HG03280 (cell line): ENCODE measurements around the gene NVL.
A peak's percentile ranks its signal among the peaks of the same experiment; 100 is the strongest.

Source experiments
- ATAC-seq: cut with Tn5 transposase; IDR thresholded peaks from one replicate; pipeline ENCODE4 v1.9.1; 2021; ENCODE audit warnings: mild to moderate bottlenecking, moderate library complexity; ENCODE audit not compliant: unreplicated experiment

The NVL gene

DNA sequence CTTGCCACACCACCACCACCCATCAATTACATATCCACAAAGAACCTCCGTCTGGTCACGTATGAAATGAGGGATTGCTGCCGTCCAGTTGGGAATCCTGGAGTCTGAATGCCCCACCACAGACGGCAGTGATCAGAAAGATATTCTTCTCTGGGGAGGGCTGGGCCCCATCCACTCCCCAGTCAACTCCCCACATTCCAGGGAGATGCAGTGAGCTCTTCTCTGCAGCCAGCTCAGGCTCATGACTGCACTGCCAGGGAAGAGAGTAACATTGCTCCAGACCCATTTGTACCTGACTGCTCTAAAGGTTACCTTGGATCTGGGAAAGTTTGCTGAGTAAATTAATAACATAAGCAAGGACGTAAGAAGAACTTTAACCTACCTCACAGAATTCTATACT is 128.6 kb downstream of the NVL start:
- ATAC-seq, result no peak

DNA sequence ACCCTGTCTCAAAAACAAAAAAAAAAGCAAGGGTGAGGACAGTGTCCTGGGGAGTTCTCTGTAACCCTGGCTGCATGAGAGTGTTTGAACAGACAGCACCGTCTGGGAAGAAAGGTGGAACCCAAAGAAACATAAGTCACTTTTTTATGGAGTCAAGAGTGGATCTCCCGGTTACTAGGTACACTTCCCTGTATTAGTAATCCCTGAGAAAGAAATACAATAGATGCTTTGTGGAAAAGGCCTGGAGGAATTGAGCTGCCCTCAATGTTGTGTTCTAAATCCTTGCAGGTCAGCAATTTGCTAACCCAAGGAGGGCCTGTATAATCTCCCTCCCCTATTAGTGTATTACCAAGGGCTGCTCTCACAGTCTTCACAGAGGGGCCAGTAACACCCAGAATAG is 130.3 kb downstream of the NVL start:
- ATAC-seq, result no peak

DNA sequence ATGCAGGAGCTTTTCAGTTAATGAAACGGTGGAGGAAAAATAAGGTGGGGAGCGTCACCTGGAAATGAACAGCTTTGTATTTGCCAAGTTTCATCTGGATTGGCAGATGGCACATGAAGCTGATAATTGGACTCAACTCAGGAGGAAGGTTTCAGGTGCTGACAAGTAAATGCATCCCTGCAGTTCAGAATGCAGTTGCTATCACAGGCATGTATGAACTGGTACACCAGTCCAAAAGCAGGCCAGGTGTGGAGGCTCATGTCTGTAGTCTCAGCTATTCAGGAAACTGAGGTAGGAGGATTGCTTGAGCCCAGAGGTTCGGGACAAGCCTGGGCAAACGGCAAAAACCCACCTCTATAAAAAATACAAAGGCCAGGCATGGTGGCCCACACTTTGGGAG is 131.4 kb downstream of the NVL start:
- ATAC-seq, result no peak

DNA sequence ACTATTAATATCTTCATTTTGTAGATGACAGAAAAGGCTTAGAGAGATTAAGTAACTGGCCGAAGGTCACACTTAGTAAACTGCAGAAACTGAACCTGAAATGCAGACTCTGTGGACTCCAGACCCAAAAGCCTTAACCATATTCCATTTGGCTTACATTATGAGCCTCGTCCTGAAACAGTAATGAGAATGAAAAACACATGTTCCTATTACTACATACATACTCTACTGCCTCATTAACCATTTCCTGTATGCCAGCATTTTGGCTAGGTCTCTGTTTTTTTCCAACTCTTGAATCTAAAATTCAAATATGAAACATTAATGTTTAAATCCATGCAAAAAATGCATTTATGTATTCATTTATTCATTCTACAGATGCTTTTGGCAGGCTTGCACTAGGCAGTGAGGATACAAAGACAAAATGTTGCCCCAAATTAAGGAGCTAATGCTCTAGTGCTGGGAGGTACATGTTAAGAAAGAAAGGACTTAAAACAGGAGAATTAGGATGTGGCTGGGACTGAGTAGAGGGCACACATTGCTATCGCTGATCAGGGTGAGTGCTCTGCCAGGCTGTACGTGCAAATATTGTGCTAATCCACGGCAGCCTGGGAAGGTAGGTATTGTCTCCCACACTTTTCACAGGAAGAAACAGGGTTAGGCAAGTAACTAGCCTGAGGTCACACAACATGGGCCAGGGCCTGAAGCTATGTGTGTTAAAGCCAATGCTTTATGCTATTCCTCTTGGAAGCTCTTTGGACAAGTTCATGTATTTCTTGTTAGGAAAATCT is 133.0 kb downstream of the NVL start:
- ATAC-seq, result no peak

DNA sequence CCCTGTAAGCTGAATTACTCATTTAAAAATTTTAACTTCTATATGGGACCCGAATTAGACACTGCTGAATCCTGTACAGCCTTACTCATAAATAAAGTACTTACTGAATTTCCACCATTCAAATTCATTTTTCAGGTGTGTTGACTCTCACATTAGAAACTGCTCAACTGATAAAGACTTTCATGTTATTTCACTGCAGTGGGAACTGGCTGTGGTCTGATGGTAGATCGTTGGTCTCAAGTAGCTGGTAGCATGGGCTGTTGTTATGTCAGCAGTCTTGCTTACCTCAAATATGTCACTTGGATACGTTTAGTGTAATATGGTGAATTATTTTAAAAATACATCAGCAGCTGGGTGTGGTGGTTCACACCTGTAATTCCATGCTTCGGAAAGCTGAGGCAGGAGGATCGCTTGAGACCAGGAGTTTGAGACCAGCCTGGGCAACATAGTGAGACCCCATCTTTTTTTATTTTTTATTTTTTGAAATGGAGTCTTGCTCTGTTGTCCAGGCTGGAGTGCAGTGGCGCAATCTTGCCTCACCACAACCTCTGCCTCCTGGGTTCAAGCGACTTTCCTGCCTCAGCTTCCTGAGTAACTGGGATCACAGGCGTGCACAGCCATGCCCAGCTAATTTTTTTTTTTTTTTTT is 136.5 kb downstream of the NVL start:
- no peak for ATAC-seq

DNA sequence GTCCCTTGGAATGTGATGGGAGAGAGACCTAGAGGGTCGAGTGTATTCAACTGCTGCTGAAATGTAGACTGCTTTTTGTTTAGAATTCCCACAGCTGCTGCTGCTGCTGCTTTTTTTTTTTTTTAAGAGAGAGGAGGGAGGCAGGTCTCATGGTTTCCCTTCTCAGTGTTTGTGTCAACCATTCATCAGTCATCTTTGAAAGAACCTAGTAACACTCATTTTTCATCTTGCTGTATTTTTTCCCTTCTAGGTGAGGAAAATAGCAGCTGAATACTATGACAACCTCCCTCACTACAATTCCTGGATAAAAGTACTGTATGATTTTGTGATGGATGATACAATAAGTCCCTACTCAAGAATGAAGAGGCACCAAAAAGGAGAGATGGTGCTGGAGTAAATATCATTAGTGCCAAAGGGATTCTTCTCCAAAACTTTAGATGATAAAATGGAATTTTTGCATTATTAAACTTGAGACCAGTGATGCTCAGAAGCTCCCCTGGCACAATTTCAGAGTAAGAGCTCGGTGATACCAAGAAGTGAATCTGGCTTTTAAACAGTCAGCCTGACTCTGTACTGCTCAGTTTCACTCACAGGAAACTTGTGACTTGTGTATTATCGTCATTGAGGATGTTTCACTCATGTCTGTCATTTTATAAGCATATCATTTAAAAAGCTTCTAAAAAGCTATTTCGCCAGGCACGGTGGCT is 137.7 kb downstream of the NVL start:
- ATAC-seq, result peak; percentile 51

DNA sequence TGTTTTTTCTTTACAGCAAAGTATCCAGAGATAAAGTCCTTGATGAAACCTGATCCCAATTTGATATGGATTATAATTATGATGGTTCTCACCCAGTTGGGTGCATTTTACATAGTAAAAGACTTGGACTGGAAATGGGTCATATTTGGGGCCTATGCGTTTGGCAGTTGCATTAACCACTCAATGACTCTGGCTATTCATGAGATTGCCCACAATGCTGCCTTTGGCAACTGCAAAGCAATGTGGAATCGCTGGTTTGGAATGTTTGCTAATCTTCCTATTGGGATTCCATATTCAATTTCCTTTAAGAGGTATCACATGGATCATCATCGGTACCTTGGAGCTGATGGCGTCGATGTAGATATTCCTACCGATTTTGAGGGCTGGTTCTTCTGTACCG is 140.4 kb downstream of the NVL start:
- no peak for ATAC-seq

DNA sequence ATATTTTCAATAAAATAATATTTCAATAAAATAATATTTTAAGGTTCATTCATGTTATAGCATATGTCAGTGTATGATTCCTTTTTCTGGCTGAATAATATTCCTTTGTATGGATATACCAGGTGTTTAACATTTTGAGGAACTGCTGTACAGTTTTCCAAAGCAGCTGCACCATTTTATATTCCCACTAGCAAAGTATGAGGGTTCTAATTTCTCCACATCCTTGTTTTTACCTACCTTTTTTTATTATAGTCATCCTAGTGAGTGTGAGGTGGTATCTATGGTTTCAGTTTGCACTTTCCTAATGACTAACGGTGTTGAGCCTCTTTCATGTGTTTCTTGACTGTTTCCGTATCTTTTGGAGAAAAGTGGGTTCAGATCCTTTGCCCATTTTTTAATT is 141.7 kb downstream of the NVL start:
- no peak for ATAC-seq

DNA sequence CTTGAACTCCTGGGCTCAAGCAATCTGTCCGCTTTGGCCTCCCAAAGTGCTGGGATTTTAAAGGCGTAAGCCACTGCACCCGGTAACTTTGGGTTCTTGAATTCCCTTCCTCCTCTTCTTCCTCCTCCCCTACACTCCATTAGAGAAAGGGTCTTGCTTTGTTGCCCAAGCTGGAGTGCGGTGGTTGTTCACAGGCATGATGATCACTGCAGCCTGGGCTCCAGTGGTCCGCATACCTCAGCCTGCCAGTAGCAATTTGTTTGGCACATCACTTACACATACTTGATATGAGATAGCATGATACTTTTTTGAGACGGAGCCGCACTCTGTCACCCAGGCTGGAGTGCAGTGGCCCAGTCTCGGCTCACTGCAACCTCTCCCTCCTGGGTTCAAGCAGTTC is 144.8 kb downstream of the NVL start:
- no peak for ATAC-seq

DNA sequence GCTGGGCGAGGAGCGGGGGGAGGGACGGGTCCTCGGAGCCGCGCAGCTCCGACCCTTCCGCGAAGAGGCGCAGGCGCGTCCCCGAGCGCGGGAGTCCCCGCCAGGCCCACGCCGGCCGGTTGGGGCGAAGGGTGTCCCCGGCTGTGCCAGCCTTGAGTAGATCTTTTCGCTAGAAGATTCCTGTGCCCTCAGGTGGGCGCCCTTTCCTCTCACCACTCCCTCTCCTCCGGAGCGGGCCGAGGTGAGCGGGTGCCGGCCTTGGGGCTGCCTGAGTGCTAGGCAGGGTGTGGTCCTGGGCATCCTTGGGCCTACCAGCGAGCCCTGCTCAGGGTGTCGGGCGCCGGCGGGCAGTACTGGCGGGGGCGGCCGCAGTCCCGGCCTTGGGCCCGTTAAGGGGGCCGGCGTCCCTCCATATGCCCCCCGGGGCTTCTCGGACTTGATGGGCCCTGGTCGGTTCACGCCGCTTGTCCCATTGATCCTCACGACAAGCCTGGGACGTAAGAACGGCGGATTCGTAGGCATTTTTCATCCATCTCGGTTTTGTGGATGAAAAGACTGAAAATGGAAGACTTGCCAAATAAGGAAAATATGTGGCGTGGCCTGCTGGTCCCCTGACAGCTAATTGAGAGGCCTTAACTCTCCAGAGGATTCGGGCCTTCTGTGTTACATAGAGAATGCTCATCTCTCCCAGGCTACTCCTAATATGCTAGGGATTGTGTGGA is 146.2 kb downstream of the NVL start:
- ATAC-seq, result peak; percentile 43

DNA sequence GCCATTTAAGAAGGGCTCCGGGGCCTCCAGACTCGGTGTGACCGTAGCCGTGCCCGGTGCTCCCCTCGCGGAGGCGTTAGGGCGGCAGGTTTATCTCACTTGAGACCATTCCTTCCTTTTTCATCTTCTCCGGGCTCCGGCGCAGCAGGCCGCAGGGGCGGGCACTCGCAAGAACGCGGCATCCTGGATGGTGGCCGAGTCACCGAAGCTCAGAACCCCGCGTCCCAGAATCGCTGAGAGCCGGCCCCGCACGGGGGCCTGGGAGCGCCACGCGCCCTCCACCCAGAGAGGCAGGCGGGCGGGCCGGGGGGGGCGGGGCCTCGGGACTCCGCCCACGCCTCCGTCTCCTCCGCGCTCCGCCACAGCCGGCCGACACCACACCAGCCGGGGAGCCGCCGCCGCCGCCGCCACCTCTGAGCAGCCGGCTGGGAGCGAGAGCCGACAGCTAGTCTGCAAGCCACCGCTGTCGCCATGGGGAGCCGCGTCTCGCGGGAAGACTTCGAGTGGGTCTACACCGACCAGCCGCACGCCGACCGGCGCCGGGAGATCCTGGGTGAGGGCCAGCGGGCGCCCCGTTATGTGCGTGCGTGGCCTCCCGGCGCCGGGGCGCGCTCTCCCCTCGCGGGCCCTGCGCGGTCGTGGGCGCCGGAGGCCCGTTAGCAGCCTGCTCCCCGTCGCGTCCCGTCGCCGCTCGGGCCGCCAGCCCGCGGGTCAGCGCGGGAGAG is 146.9 kb downstream of the NVL start, which contains the start of gene DEGS1:
Gene DEGS1 (plus strand): TSS at position 375 of the 725 bp plus-strand sequence. CDS start 97 bp downstream, at position 472.
- ATAC-seq, result peak; percentile 72

DNA sequence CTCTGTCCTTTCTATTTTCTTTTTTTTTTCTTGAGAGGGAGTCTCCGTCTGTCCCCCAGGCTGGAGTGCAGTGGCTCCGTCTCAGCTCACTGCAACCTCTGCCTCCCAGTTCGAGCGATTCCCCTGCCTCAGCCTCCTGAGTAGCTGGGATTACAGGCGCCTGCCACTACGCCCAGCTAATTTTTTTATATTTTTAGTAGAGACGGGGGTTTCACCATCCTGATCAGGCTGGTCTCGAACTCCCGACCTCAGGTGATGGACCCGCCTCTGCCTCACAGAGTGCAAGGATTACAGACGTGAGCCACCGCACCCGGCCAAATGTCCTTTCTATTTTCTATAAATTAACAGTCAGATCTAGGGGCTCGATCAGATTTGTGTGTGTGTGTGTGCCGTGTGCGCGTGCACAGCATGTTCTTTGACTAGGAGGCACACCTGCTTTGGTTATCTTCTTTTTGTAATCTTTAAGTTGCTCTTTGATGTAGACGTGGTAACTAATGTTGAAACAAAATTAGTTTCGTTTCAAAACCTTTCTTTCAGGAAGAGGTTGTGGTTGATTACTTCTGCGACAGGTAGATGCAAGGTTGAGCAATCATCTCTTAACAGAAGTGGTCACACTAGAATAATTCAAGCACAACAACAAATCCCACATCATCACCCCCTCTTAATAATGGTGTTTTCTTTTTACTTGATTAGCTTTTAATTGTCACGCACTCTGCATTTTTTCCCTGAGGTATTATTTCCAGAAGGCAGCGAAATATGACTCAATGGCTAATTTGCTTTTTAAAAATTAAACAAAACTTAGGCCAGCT is 147.7 kb downstream of the NVL start:
- ATAC-seq, result peak; percentile 34

DNA sequence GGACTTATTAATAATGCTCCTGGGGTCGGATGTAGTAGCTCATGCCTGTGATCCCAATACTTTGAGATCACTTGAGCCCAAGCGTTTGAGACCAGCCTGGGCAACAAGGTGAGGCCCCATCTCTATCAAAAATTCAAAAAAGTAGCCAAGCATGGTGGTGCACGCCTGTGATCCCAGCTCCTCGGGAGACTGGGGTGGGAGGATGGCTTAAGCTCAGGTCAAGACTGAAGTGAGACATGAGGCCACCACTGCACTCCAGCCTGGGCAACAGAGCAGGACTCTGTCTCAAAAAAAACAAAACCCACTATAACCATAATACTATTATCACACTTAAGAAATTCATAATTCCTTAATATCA is 148.5 kb downstream of the NVL start:
- ATAC-seq, result no peak

DNA sequence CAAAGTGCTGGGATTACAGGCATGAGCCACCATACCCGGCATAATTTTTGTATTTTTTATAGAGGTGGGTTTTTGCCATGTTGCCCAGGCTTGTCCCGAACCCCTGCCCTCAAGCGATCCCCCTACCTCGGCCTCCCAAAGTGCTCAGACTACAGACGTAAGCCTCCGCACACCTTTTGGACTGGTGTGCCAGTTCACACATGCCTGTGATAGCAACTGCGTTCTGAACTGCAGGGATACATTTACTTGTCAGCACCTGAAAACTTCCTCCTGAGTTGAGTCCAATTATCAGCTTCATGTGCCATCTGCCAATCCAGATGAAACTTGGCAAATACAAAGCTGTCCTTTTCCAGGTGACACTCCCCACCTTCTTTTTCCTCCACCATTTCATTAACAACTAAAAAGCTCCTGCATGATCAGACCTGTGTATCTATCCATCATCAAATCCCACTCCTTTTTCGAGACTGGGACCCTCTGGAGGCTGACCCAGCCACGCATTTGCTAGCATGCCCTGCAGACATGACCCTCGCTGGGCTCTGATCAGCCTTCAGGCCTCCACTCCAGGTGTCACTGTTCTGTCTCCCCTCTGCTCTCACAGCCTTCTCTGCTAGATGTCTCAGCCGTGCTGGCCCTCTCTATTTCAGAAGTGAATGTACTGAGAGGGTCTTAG is 149.1 kb downstream of the NVL start:
- ATAC-seq, result no peak

DNA sequence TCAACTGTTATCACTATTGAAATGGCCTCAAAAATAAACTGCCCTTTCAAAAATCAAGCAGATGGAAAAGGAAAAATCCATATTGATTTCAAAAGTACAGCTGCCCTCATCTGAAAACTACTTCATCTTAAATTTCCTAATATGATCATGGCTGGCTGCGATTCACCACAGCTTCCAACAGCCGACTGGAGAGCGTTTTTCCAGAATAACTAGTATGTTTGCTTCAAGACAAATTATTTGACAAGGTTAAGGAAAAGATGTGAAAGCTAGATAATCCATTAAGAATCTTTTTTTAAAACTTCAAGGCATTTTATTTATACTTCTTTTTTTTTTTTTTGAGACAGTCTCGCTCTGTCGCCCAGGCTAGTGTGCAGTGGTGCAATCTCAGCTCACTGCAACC is 151.1 kb downstream of the NVL start:
- ATAC-seq, result no peak

DNA sequence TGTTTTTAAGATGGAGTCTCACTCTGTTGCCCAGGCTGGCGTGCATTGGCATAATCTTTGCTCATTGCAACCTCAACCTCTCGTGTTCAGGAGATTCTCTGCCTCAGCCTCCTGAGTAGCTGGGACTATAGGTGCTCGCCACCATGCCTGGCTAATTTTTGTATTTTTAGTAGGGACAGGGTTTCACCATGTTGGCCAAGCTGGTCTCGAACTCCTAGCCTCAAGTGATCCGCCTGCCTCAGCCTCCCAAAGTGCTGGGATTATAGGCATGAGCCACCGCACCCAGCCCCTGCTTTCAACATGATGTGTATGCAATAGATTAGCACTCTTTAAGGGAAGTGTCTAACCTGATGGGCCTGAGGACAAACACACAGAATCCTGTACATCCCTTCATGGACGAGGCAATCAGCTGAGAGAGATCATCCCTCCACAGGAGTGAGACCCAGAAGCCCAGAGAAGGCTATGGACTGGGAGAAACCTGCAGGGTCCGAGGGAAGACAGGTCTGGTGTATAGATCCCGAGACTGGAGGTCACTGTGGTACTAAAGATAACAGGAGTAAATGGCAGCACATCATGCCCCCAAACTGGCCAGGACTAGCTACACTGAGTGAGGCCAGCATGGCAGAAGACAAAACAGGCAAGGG is 152.5 kb downstream of the NVL start:
- no peak for ATAC-seq
